Gastroesophageal sphincter (tissue), 3 donors: ENCODE measurements around the gene RBM48.

Experiments used
- CTCF ChIP-seq, 4 experiments: fragments of 200-600 bp in 2 of 4; fragments of 450-650 bp in 2 of 4; sonication (generic) in 1 of 4; IDR thresholded peaks; one replicate each; pipeline ENCODE4 v1.5.1; 2017 to 2019; ENCODE audit warnings: antibody characterized with exemption in 4 of 4, mild to moderate bottlenecking in 2 of 4, moderate library complexity in 2 of 4
- POLR2A ChIP-seq, 2 donors: fragments of 450-650 bp; IDR thresholded peaks; one replicate each; pipeline ENCODE4 v1.6.1; 2017; ENCODE audit warnings: antibody characterized with exemption in 2 of 2, mild to moderate bottlenecking in 2 of 2, moderate library complexity in 1 of 2
- POLR2AphosphoS5 ChIP-seq: sonication (generic); formaldehyde crosslinking; IDR thresholded peaks from one replicate; pipeline ENCODE4 v1.6.1; 2017; ENCODE audit warnings: antibody characterized with exemption

GRCh38 chr7:92485267-92485892 lies 43.2 kb upstream of the RBM48 start:
- TF ChIP-seq CTCF (IDR thresholded peaks at IDR 0.05) (no peak), POLR2AphosphoS5 (no peak), POLR2A (IDR thresholded peaks at IDR 0.05) (no peak)
